Measurements from ENCODE around the gene CPXM1.

DNA sequence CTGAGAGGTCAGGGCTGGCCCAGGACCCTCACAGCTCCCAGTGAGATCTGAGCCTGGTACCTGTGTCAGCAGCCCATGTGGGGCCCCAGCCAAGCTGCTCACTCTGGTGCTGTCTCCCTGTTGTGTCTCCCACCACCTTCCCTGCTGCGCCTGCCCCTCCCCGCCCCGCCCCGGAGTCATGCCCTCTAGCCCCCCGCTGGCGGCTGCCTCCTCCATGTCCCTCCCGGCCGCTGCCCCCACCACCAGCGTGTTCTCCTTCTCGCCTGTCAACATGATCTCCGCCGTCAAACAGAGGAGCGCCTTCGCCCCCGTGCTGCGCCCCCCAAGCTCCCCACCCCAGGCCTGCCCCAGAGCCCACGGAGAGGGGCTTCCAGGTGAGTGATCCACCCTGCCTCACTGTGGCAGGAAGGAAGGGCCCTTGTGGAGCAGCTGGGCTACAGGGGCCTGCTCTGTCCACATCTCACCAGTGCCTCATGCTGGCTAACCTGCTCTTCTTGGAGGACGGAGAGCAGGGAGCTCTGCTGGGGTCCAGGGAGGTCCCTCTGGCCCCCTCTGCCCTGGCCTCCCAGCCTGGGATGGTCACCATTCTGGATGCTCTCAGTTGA, 44.9 kb downstream of the CPXM1 start:
- TF ChIP-seq, protein P1, sequence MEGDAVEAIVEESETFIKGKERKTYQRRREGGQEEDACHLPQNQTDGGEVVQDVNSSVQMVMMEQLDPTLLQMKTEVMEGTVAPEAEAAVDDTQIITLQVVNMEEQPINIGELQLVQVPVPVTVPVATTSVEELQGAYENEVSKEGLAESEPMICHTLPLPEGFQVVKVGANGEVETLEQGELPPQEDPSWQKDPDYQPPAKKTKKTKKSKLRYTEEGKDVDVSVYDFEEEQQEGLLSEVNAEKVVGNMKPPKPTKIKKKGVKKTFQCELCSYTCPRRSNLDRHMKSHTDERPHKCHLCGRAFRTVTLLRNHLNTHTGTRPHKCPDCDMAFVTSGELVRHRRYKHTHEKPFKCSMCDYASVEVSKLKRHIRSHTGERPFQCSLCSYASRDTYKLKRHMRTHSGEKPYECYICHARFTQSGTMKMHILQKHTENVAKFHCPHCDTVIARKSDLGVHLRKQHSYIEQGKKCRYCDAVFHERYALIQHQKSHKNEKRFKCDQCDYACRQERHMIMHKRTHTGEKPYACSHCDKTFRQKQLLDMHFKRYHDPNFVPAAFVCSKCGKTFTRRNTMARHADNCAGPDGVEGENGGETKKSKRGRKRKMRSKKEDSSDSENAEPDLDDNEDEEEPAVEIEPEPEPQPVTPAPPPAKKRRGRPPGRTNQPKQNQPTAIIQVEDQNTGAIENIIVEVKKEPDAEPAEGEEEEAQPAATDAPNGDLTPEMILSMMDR (IDR thresholded peaks at IDR 0.05; ENCODE audit: insufficient read depth, low read length, poor library complexity, severe bottlenecking): no peak
- TF ChIP-seq EZH2phosphoT487 (conservative IDR thresholded peaks at IDR 0.05; ENCODE audit: low read length): no peak
